HepG2 (cell line): ENCODE measurements around the gene OR14K1.

ENCODE experiments used
- FOXM1 ChIP-seq: sonication (generic); formaldehyde crosslinking; IDR thresholded peaks from 2 replicates; pipeline ENCODE4 v1.5.0; 2020; ENCODE audit warnings: missing genetic modification reagents
- RFX5 ChIP-seq: IDR thresholded peaks from 2 replicates; pipeline ENCODE4 v1.6.1; 2011; ENCODE audit warnings: low read depth, low read length, improper control_type of control experiment
- SMAD1 ChIP-seq: sonication (generic); formaldehyde crosslinking; IDR thresholded peaks from 2 replicates; pipeline ENCODE4 v1.4.0; 2020; ENCODE audit warnings: missing genetic modification reagents, low read depth, mild to moderate bottlenecking, borderline replicate concordance
- TF ChIP-seq, protein P1 (sequence below), 2 experiments: sonication (generic) in 1 of 2; formaldehyde crosslinking in 1 of 2; IDR thresholded peaks; 2 replicates each; pipeline versions ENCODE4 v1.5.1 to v1.6.1; 2011 to 2020; ENCODE audit warnings: borderline replicate concordance in 1 of 2, low read depth in 1 of 2, low read length in 1 of 2, mild to moderate bottlenecking in 1 of 2, missing genetic modification reagents in 1 of 2, moderate library complexity in 1 of 2

DNA sequence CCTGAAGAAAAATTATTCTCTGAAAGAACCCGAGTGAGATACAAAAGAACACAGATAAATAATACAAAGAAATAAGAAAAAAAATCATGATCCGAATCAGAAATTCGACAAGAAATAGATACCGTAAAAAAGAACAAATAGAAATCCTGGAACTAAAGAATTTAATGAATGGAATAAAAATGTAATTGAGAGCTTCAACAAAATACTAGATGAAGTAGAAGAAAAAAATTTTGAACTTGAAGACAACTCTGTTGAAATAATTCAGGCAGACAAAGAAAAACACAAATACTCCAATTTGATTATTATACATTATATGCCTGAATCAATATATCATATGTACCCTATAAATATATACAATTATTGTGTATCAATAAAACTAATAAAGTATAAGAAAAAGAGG lies 17.2 kb upstream of the OR14K1 start:
- TF ChIP-seq, protein P1, sequence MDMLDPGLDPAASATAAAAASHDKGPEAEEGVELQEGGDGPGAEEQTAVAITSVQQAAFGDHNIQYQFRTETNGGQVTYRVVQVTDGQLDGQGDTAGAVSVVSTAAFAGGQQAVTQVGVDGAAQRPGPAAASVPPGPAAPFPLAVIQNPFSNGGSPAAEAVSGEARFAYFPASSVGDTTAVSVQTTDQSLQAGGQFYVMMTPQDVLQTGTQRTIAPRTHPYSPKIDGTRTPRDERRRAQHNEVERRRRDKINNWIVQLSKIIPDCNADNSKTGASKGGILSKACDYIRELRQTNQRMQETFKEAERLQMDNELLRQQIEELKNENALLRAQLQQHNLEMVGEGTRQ (IDR thresholded peaks at IDR 0.05; ENCODE audit: low read depth, low read length), result no peak
- TF ChIP-seq, protein P1 (CRISPR knock-in tag; IDR thresholded peaks at IDR 0.05; ENCODE audit: borderline replicate concordance), result no peak
- TF ChIP-seq RFX5 (no peak), SMAD1 (CRISPR knock-in tag) (no peak), FOXM1 (CRISPR knock-in tag) (no peak)
